ENCODE measurements around the gene ACAA1. TPM values are rescaled to one million over a fixed set of nuclear protein-coding genes. Genes with fewer than 3 reads are reported as not detected.

ACAA1 gene
- total and polyA plus RNA-seq, 2 of the 4 experiments (the other 2 are of a cell fraction), result 30.8 to 62.4 TPM

DNA sequence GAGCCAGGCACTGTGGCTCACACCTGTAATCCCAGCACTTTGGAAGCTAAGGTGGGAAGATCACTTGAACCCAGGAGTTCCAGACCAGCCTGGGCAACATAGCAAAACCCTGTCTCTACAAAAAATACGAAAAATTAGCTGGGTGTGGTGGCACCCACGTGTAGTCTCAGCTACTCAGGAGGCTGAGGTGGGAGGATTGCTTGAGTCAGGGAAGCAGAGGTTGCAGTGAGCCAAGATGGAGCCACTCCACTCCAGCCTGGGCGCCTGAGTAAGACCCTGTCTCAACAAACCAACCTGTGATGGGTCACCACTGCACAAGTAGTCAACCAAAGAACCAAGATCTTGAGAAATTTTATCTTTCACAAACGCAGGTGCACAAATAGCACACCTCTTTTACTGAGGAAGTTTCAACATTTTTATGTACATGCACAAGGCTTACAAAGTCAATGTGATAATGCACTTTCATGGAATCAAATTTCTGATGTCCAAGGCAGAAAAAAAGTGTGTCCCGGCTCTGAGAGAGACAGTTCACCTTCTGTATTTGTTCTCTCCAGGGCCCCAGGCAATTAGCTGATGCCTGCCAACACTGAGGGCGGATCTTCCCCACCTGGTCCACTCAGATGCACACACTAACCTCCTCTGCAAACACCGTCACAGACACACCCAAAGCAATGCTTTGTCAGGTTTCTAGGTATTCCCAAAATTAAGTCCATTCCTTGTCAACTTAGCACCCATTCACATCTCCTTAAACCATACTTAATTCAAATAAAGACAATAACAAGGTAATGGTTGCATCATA is 12.4 kb downstream of the ACAA1 start:
- Histone ChIP-seq H2BK5ac (ENCODE audit: low read depth, low read length, poor library complexity, severe bottlenecking) (no peak overlapping the region), H2BK15ac (ENCODE audit: low read depth, low read length) (no peak overlapping the region), H4K20me1 (ENCODE audit: insufficient read depth, low read length) (no peaks in the 10 kb centered on the region), H3K56ac (ENCODE audit: extremely low read depth, insufficient read depth, low read length) (no peak overlapping the region), H3K79me1 (ENCODE audit: low read depth in 1 of 2, low read length in 2 of 2) (no peaks in the 10 kb centered on the region), H3K27me3 (ENCODE audit: control insufficient read depth, insufficient read depth, low read length) (no peaks in the 10 kb centered on the region), H3K9me1 (ENCODE audit: insufficient read depth, low read length) (0 out of 2 replicates have a peak, but pooled peaks cover 4% of the 10 kb centered on the region), H3K4me3 (ENCODE audit: insufficient read depth, low read depth, low read length) (no peak overlapping the region), H4K5ac (ENCODE audit: low read depth, low read length) (no peak overlapping the region), H3K9ac (ENCODE audit: low read depth, low read length) (no peak overlapping the region), H2AK9ac (replicated peaks; ENCODE audit: low read depth, low read length, poor library complexity) (no peak overlapping the region), H3K27ac (ENCODE audit: insufficient read depth, low read length) (no peak overlapping the region), H4K8ac (ENCODE audit: low read depth in 2 of 2, low read length in 2 of 2) (no peak overlapping the region), H3K18ac (ENCODE audit: low read depth, low read length) (no peak overlapping the region), H3K4me2 (ENCODE audit: low read depth, low read length) (no peak overlapping the region), H2BK120ac (ENCODE audit: low read depth, low read length) (no peak overlapping the region), H2BK20ac (ENCODE audit: low read depth, low read length) (no peak overlapping the region), H3K14ac (replicated peaks; ENCODE audit: low read depth, low read length) (no peak overlapping the region), H3K4ac (ENCODE audit: low read depth, low read length) (no peak overlapping the region), H4K91ac (ENCODE audit: insufficient read depth, low read depth, low read length) (no peak overlapping the region), H2AFZ (replicated peaks; ENCODE audit: low read length, poor library complexity) (no peak overlapping the region), H2AK5ac (ENCODE audit: low read depth, low read length) (no peak overlapping the region), H3K23ac (ENCODE audit: low read depth, low read length) (no peak overlapping the region), H3K9me3 (ENCODE audit: control insufficient read depth, insufficient read depth, low read length) (no peaks in the 10 kb centered on the region), H3K36me3 (ENCODE audit: control insufficient read depth, insufficient read depth, low read length) (peaks cover 60% of the 10 kb centered on the region), H3K4me1 (ENCODE audit: control insufficient read depth, insufficient read depth, low read length) (no peaks in the 10 kb centered on the region)
- 86% methylated on average over 4 of the region's 7 CpGs; no CpG with 5 or more reads in 1 of the 2 experiments for whole genome bisulfite sequencing, 2 experiments (ENCODE audit: extremely low coverage in 2 of 2, insufficient read length in 1 of 2)
- ChIA-PET CTCF (interaction anchor here (0.6 kb wide), 1 partner anchor 720 kb away, joined by 4 read pairs; no protein-coding TSS in a partner anchor), POLR2A (ENCODE audit: unreplicated experiment) (no interaction called here)
- in situ Hi-C loops (cut with MboI; ENCODE audit: low sequenced_read_pairs) (loop anchor here (10.0 kb wide), 1 partner anchor 220 kb away; the partner anchor contains the start of gene XYLB), intact Hi-C loops (cut with micrococcal nuclease) (no loop called here), dilution Hi-C loops (cut with HindIII; ENCODE audit: low sequenced_read_pairs, unreplicated experiment) (no loop called here)
- BruUV-seq (replicated peaks), result no TSS peak
- no peak for DNase-seq
- ATAC-seq (ENCODE audit: low read depth), result no peak
- TF ChIP-seq MXI1 (IDR thresholded peaks at IDR 0.05; ENCODE audit: borderline replicate concordance, low read depth, low read length) (no peak), NFE2L2 (IDR thresholded peaks at IDR 0.05; ENCODE audit: low read depth, low read length) (no peak), SMC3 (IDR thresholded peaks at IDR 0.05; ENCODE audit: low read depth, low read length) (no peak), MAZ (IDR thresholded peaks at IDR 0.05; ENCODE audit: borderline replicate concordance, low read depth, low read length) (no peak), FOS (IDR thresholded peaks at IDR 0.05; ENCODE audit: low read depth, low read length) (no peak), MAFK (IDR thresholded peaks at IDR 0.05; ENCODE audit: low read depth, low read length) (no peak), RAD21 (IDR thresholded peaks at IDR 0.05; ENCODE audit: low read length) (no peak), CEBPB (IDR thresholded peaks at IDR 0.05; ENCODE audit: low read depth, low read length) (no peak), CHD1 (IDR thresholded peaks at IDR 0.05; ENCODE audit: low read depth, low read length) (no peak), RFX5 (IDR thresholded peaks at IDR 0.05; ENCODE audit: low read depth, low read length) (no peak), BHLHE40 (IDR thresholded peaks at IDR 0.05; ENCODE audit: low read depth, low read length) (no peak), POLR2A (IDR thresholded peaks at IDR 0.05; ENCODE audit: low read depth, low read length) (no peak)
- TF ChIP-seq, protein P1, sequence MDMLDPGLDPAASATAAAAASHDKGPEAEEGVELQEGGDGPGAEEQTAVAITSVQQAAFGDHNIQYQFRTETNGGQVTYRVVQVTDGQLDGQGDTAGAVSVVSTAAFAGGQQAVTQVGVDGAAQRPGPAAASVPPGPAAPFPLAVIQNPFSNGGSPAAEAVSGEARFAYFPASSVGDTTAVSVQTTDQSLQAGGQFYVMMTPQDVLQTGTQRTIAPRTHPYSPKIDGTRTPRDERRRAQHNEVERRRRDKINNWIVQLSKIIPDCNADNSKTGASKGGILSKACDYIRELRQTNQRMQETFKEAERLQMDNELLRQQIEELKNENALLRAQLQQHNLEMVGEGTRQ (IDR thresholded peaks at IDR 0.05; ENCODE audit: low read depth, low read length), result no peak
- TF ChIP-seq, protein P2, sequence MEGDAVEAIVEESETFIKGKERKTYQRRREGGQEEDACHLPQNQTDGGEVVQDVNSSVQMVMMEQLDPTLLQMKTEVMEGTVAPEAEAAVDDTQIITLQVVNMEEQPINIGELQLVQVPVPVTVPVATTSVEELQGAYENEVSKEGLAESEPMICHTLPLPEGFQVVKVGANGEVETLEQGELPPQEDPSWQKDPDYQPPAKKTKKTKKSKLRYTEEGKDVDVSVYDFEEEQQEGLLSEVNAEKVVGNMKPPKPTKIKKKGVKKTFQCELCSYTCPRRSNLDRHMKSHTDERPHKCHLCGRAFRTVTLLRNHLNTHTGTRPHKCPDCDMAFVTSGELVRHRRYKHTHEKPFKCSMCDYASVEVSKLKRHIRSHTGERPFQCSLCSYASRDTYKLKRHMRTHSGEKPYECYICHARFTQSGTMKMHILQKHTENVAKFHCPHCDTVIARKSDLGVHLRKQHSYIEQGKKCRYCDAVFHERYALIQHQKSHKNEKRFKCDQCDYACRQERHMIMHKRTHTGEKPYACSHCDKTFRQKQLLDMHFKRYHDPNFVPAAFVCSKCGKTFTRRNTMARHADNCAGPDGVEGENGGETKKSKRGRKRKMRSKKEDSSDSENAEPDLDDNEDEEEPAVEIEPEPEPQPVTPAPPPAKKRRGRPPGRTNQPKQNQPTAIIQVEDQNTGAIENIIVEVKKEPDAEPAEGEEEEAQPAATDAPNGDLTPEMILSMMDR (conservative IDR thresholded peaks at IDR 0.05; ENCODE audit: low read depth, low read length), result no peak
- TF ChIP-seq, protein P3, sequence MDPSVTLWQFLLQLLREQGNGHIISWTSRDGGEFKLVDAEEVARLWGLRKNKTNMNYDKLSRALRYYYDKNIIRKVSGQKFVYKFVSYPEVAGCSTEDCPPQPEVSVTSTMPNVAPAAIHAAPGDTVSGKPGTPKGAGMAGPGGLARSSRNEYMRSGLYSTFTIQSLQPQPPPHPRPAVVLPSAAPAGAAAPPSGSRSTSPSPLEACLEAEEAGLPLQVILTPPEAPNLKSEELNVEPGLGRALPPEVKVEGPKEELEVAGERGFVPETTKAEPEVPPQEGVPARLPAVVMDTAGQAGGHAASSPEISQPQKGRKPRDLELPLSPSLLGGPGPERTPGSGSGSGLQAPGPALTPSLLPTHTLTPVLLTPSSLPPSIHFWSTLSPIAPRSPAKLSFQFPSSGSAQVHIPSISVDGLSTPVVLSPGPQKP (IDR thresholded peaks at IDR 0.05; ENCODE audit: borderline replicate concordance, low read depth, low read length), result no peak
